Upper lobe of left lung (tissue), 6 donors: ENCODE results near the gene GADD45A. TPM values are rescaled to one million over a fixed set of nuclear protein-coding genes. Genes with fewer than 3 reads are reported as not detected.

Experiments
- ATAC-seq, 2 donors: fragments of 200-7000 bp; cut with Tn5 transposase; one replicate each; pipeline ENCODE4 v1.9.1; 2022; ENCODE audit warnings: mild to moderate bottlenecking in 2 of 2, moderate library complexity in 2 of 2; ENCODE audit not compliant: low FRiP score in 2 of 2
- DNase-seq, 2 donors: peaks; one replicate each; pipeline ENCODE4 v3.0.0-alpha.2; 2019 to 2020
- H3K27ac ChIP-seq, 4 donors: fragments of 200-600 bp; sonication (generic); one replicate each; pipeline ENCODE4 v1.5.1; 2016 to 2019
- H3K27me3 ChIP-seq, 4 donors: fragments of 200-600 bp; sonication (generic); one replicate each; pipeline ENCODE4 v1.5.1; 2017 to 2019
- H3K36me3 ChIP-seq, 4 donors: fragments of 200-600 bp; sonication (generic); one replicate each; pipeline ENCODE4 v1.5.1; 2016 to 2019
- H3K4me1 ChIP-seq, 4 donors: fragments of 200-600 bp; sonication (generic); one replicate each; pipeline ENCODE4 v1.5.1; 2018 to 2019
- H3K4me3 ChIP-seq, 4 donors: fragments of 200-600 bp; sonication (generic); one replicate each; pipeline ENCODE4 v1.5.1; 2017 to 2019; ENCODE audit warnings: mild to moderate bottlenecking in 2 of 4, moderate library complexity in 1 of 4
- H3K9me3 ChIP-seq, 4 donors: fragments of 200-600 bp; sonication (generic); one replicate each; pipeline ENCODE4 v1.5.1; 2018 to 2019
- EP300 ChIP-seq, 4 donors: sonication (generic); formaldehyde crosslinking; IDR thresholded peaks; one replicate each; pipeline ENCODE4 v1.5.1; 2017; ENCODE audit warnings: antibody characterized with exemption in 4 of 4, control low read depth in 2 of 4
- POLR2A ChIP-seq, 4 donors: fragments of 450-650 bp; IDR thresholded peaks; one replicate each; pipeline ENCODE4 v1.5.1; 2016 to 2017; ENCODE audit warnings: antibody characterized with exemption in 4 of 4, mild to moderate bottlenecking in 2 of 4
- POLR2AphosphoS5 ChIP-seq, 2 donors: sonication (generic); formaldehyde crosslinking; IDR thresholded peaks; one replicate each; pipeline ENCODE4 v1.5.1; 2017; ENCODE audit warnings: antibody characterized with exemption in 2 of 2
- WGBS, 2 donors: methylation state at CpG; one replicate each; pipeline ENCODE4 v1.1.5; 2017 to 2018; 5-methylcytosine and 5-hydroxymethylcytosine counted together
- total RNA-seq, 6 donors: library from RNA; depleted of rRNA in 4 of 6; stranded (reverse); fragments of >200 nt in 4 of 6; gene quantifications; one replicate each; pipeline versions ENCODE4 v1.1.0 to v1.2.1, GENCODE V29; 2016 to 2021
- TF ChIP-seq, protein P1 (sequence below), 6 experiments: fragments of 450-650 bp in 4 of 6; fragments of 200-600 bp in 2 of 6; sonication (generic) in 2 of 6; IDR thresholded peaks; one replicate each; pipeline ENCODE4 v1.5.1; 2016 to 2019; ENCODE audit warnings: antibody characterized with exemption in 6 of 6
- donor health status: DM: no; HTN: no; CAD: no; lungs with moderate emphysema.
- donor health status: DM: no; HTN: yes; CAD: no; lungs with severe emphysema.

Gene GADD45A
- total RNA-seq, 6 donors from 2014 or later = 21.7 to 45.6 (median 28.2) TPM

- 68 to 84% methylated on average over 3 of the region's 3 CpGs for WGBS, 2 donors
Observed at GRCh38 chr1:67645495-67646144, 39.4 kb upstream of the GADD45A start.

GRCh38 chr1:67646145-67647035 lies 38.6 kb upstream of the GADD45A start:
- Histone ChIP-seq H3K27me3 (no peaks in the 10 kb centered on the region), H3K9me3 (no peaks in the 10 kb centered on the region), H3K36me3 (no peaks in the 10 kb centered on the region), H3K27ac (peak overlapping the region; percentile 5 to 46 (median 7)), H3K4me3 (no peak overlapping the region), H3K4me1 (peaks cover 12 to 14% (median 14%) of the 10 kb centered on the region in 4 donors)
- WGBS, 2 donors = 69 to 71% methylated on average over 3 of the region's 3 CpGs
- DNase-seq = no peak
- no peak for TF ChIP-seq POLR2AphosphoS5 (IDR thresholded peaks at IDR 0.05)
- TF ChIP-seq POLR2A (IDR thresholded peaks at IDR 0.05) = no peak
- TF ChIP-seq, protein P1, sequence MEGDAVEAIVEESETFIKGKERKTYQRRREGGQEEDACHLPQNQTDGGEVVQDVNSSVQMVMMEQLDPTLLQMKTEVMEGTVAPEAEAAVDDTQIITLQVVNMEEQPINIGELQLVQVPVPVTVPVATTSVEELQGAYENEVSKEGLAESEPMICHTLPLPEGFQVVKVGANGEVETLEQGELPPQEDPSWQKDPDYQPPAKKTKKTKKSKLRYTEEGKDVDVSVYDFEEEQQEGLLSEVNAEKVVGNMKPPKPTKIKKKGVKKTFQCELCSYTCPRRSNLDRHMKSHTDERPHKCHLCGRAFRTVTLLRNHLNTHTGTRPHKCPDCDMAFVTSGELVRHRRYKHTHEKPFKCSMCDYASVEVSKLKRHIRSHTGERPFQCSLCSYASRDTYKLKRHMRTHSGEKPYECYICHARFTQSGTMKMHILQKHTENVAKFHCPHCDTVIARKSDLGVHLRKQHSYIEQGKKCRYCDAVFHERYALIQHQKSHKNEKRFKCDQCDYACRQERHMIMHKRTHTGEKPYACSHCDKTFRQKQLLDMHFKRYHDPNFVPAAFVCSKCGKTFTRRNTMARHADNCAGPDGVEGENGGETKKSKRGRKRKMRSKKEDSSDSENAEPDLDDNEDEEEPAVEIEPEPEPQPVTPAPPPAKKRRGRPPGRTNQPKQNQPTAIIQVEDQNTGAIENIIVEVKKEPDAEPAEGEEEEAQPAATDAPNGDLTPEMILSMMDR (IDR thresholded peaks at IDR 0.05) = no peak
- TF ChIP-seq EP300 (IDR thresholded peaks at IDR 0.05) = no peak
- ATAC-seq = no peak

More at GRCh38 chr1:67645495-67646144, 39.4 kb upstream of the GADD45A start:
- Histone ChIP-seq H3K27me3 (no peaks in the 10 kb centered on the region), H3K4me1 (peaks cover 12 to 14% (median 14%) of the 10 kb centered on the region in 4 donors), H3K36me3 (no peaks in the 10 kb centered on the region), H3K9me3 (no peaks in the 10 kb centered on the region), H3K4me3 (no peak overlapping the region), H3K27ac (peak overlapping the region in 1 of 4 donors; percentile 32)
- DNase-seq (no peak), ATAC-seq (peak in 1 of 2 donors; percentile 51)
- TF ChIP-seq POLR2AphosphoS5 (IDR thresholded peaks at IDR 0.05) = no peak
- TF ChIP-seq, protein P1 (IDR thresholded peaks at IDR 0.05) = no peak

DNA sequence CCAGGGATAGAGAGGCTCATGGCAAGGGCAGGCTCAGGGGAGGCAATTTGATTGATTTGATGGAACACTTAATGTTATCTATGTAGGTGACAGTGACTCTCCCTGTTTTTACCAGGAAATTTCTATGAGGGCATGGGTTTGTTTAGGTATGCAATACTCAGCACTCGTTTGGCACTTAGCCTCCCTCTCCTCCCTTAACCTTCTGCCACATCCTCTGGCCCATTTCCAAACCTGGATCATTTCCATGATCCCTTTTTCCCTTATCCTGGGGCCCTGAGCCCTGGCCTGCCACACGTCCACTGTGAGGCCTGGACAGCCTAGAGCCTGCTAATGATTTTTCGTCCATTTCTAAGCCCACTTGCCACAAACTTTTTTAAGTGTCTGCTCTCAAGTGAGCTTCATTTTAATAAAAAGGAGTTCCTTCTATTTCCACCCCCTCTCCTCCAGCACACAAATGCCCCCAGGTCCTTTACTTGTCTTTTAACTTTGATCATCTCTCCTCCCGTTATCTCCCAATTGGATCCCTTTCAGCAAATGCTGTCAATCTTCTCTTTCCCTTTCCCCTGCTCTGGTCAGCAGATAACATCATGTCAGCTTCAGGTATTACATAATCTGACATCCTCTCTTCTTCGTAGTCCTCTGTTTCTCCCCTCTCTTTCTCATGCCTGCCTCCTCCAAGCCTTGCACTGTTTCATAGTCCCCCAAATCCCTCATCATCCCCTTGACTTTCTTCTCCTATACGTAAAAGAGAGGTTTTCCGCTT lies 37.8 kb upstream of the GADD45A start:
- H3K4me3 ChIP-seq = no peak overlapping the region
- H3K4me1 ChIP-seq = peaks cover 12 to 14% (median 14%) of the 10 kb centered on the region in 4 donors
- H3K36me3 ChIP-seq = no peaks in the 10 kb centered on the region
- WGBS, 2 donors = 54 to 60% methylated on average over 7 of the region's 7 CpGs
- no peaks in the 10 kb centered on the region for H3K27me3 ChIP-seq
- no peak for DNase-seq
- ATAC-seq = no peak
- H3K9me3 ChIP-seq = no peaks in the 10 kb centered on the region
- H3K27ac ChIP-seq = peak overlapping the region in 3 of 4 donors; percentile 5 to 46 (median 9)
- TF ChIP-seq, protein P1 (IDR thresholded peaks at IDR 0.05) = no peak
- no peak for TF ChIP-seq POLR2AphosphoS5 (IDR thresholded peaks at IDR 0.05)
- TF ChIP-seq EP300 (IDR thresholded peaks at IDR 0.05) = no peak
- TF ChIP-seq POLR2A (IDR thresholded peaks at IDR 0.05) = no peak

GRCh38 chr1:67647814-67648358 lies 37.1 kb upstream of the GADD45A start:
- Histone ChIP-seq H3K9me3 (no peaks in the 10 kb centered on the region), H3K36me3 (no peaks in the 10 kb centered on the region), H3K27me3 (no peaks in the 10 kb centered on the region), H3K27ac (no peak overlapping the region), H3K4me1 (peaks cover 12 to 14% (median 14%) of the 10 kb centered on the region in 4 donors), H3K4me3 (no peak overlapping the region)
- 64 to 72% methylated on average over 3 of the region's 3 CpGs for WGBS, 2 donors
- no peak for DNase-seq
- no peak for TF ChIP-seq POLR2AphosphoS5 (IDR thresholded peaks at IDR 0.05)
- TF ChIP-seq EP300 (IDR thresholded peaks at IDR 0.05) = no peak
- TF ChIP-seq, protein P1 (IDR thresholded peaks at IDR 0.05) = no peak
- no peak for TF ChIP-seq POLR2A (IDR thresholded peaks at IDR 0.05)
- ATAC-seq = no peak
